RWPE1 (cell line): ENCODE data around the gene C7orf57.

Experiments used
- CTCF ChIA-PET: fragments of 350-600 bp; sonication (Branson Sonifier 250); formaldehyde crosslinking; extraction: SDS; loops from one replicate; lab custom pipeline; 2021; lab: Yijun Ruan, JAX
- POLR2A ChIA-PET: fragments of 400-600 bp; formaldehyde crosslinking; extraction: SDS; loops from one replicate; lab custom pipeline; 2020; ENCODE audit warnings: antibody characterized with exemption; ENCODE audit not compliant: low non-redundant PET; lab: Yijun Ruan, JAX
- DNase-seq: peaks from one replicate; pipeline ENCODE4 v3.0.0; 2012; ENCODE audit warnings: low spot score
- H3K27ac ChIP-seq: fragments of 450-650 bp; 2 replicates; pipeline ENCODE4 v1.5.1; 2017
- TF ChIP-seq, protein P1 (sequence below): fragments of 450-650 bp; conservative IDR thresholded peaks from 2 replicates; pipeline ENCODE4 v1.5.1; 2017; ENCODE audit warnings: low read depth, mild to moderate bottlenecking

Gene C7orf57

DNA sequence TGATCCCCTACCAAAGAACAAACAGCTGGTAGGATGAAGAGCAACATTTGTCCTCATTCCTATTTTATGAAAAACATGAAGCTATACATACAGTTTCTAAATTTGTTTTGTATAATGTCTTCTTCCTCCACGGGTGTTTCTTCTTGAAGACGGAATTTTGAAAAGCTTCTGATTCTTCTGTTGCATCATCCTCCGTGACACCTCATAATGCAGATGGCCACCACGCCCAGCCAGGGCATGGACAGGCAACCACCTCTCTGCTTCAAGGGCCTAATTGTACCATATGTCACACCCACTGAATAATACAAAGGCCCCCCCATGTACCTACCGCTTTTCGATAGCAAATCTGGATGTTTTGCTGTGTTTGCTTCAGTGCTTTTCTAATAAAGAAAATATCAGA is 6.4 kb upstream of the C7orf57 start, which contains the start of gene SUN3:
Gene SUN3, minus strand, starts transcription at position 170 of the 400 bp plus-strand sequence. Its CDS starts 169 bp downstream, at position 1.
- H3K27ac ChIP-seq, result no peak within 1 kb of the TSS
- ChIA-PET CTCF (interaction anchor here (0.7 kb wide), 2 partner anchors 12 to 24 kb away, joined by 3 read pairs; no protein-coding TSS in a partner anchor), POLR2A (no interaction called here)
- TF ChIP-seq, protein P1, sequence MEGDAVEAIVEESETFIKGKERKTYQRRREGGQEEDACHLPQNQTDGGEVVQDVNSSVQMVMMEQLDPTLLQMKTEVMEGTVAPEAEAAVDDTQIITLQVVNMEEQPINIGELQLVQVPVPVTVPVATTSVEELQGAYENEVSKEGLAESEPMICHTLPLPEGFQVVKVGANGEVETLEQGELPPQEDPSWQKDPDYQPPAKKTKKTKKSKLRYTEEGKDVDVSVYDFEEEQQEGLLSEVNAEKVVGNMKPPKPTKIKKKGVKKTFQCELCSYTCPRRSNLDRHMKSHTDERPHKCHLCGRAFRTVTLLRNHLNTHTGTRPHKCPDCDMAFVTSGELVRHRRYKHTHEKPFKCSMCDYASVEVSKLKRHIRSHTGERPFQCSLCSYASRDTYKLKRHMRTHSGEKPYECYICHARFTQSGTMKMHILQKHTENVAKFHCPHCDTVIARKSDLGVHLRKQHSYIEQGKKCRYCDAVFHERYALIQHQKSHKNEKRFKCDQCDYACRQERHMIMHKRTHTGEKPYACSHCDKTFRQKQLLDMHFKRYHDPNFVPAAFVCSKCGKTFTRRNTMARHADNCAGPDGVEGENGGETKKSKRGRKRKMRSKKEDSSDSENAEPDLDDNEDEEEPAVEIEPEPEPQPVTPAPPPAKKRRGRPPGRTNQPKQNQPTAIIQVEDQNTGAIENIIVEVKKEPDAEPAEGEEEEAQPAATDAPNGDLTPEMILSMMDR, result no peak
- DNase-seq, result no peak

DNA sequence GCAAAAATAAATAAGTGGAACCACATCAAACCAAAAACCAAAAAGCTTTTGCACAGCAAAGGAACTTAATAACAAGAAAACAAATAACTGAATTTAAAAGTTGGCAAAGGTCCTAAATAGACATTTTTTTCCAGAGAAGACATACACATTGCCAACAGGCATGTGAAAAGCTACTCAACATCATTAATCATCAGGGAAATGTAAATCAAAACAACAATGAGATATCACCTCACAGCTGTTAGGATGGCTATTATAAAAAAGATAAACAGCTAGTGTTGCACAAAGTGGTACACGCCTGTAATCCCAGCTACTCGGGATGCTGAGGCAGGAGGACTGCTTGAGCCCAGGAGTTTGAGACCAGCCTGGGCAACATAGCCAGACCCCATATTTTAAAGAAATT is 4.2 kb upstream of the C7orf57 start:
- CTCF ChIA-PET, result no interaction called here
- POLR2A ChIA-PET, result no interaction called here
- DNase-seq, result no peak
- no peak overlapping the region for H3K27ac ChIP-seq
- TF ChIP-seq, protein P1, result no peak

DNA sequence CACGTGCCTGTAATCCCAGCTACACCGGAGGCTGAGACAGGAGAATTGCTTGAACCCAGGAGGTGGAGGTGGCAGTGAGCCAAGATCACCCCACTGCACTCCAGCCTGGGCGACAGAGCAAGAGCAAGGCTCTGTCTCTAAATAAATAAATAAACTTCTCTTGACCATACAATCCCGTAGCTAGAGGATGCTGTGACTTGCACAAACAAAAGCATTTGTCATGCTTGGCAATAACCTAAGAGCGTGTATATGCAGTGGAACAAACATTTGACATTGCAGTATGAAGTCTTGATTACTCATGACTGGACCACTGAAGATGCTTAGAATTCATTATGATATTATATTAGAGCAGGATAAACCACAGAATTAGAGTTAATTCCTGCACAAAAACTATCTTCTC is 1.4 kb upstream of the C7orf57 start:
- H3K27ac ChIP-seq, result no peak overlapping the region
- no peak for DNase-seq
- CTCF ChIA-PET, result no interaction called here
- TF ChIP-seq, protein P1, result no peak
- POLR2A ChIA-PET, result no interaction called here

DNA sequence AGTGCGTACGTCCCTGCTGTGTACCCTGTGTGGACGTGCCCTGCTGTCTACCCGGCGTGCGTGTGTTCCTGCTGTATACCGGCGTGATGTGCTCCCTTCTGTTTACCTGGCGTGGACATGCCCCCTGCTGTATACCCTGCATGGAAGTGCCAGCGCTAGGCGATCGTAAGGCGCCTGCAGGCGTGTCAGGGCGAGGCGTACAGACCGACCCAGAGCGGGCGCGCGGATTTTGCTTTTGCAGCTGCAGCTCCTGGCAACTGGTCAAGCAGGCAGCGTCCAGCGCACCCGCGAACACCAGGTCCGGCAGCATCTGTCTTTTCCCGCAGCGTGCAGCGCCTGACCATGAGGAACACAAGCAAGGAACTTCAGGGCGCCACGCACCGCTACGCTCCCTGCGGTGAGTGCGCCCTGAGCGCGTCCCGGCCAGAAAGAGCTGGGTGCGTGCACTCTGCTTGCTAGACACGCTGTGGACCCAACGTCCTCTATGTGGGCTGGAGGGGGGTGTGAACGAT is 680 bp downstream of the C7orf57 start:
- POLR2A ChIA-PET, result no interaction called here
- no peak for DNase-seq
- TF ChIP-seq, protein P1, result no peak
- 0 out of 2 replicates have a peak overlapping the region, but pooled peaks have one; percentile 1 for H3K27ac ChIP-seq
- CTCF ChIA-PET, result interaction anchor here (0.6 to 0.7 kb wide), 2 partner anchors 41 to 74 kb away, joined by 3 to 4 read pairs; no protein-coding TSS in a partner anchor

DNA sequence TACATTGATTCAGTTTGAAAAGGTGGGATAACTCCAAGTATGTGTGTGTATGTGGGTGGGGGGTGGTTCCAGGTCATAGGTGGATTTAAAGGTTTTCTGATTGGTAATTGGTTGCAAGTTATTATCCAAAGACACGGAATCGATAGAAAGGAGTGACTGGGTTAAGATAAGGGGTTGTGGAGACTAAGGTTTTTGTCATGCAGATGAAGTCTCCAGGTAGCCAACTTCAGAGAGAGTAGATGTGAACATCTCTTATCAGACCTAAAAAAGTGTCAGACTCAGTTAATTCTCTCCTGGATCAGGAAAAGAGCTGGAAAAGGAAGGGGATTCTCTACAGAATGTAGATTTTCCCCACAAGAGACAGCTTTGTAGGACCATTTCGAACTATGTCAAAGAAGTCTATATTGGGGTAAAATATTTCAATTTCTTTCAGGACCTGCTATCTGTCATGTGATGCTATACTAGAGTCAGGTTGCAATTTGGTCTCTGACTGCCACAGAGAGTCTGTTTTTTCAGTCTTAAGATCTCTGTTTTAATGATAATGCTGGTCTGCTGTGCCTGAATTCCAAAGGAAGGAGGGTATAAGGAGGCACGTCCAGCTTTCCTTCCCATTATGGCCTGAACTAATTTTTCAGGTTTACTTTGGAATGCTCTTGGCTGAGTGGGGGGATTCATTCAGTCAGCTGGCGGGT is 3.6 kb downstream of the C7orf57 start:
- TF ChIP-seq, protein P1, result no peak
- DNase-seq, result no peak
- ChIA-PET POLR2A (no interaction called here), CTCF (no interaction called here)
- no peak overlapping the region for H3K27ac ChIP-seq

DNA sequence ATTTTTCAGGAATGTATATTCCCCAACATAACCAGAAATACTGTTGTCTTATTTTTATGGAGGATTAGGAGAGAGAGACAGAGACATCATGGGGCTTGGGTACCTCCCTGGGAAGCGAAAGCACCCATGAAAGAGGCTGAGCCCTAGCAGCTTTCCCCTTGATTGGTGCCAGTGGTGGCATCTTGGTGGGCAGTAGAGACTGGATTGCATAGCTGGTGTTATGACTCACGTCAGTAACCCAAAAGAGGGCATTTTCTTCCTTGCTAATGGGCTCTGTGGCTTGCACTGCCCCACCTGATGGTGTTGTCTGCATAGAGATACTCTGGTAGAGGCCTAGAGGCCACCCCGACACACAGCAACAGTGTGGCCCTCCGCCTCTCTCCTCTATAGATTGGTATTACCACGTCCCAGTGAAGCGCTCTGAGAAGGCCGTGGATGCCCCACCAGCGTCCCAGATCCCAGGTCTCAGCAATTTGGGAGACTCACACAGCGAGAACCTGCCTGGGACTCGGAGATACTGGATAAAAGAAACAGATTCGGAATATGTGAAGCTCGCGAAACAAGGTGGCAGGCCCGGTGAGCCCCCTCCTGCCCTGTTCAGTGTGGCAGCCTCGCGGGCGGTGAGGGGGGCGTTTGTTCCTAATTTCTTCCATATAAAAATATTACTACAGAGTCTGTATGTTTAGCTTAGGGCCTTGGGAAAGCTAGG is 5.8 kb downstream of the C7orf57 start:
- DNase-seq, result no peak
- H3K27ac ChIP-seq, result peak overlapping the region; percentile 84
- ChIA-PET CTCF (no interaction called here), POLR2A (no interaction called here)
- TF ChIP-seq, protein P1, result no peak
